HepG2 (cell line): Measurements from ENCODE around the gene VPS26A. TPM values are rescaled to one million over a fixed set of nuclear protein-coding genes. Genes with fewer than 3 reads are reported as not detected.

ENCODE experiments used
- ATAC-seq: fragments of 200-7000 bp; cut with Tn5 transposase; 3 replicates; pipeline ENCODE4 v1.9.1; 2020; ENCODE audit warnings: mild to moderate bottlenecking, moderate library complexity
- BruUV-seq: library from RNA; stranded (reverse); fragments of 400-500 nt; replicated peaks from 2 replicates; lab custom pipeline; 2021; lab: Mats Ljungman, UMichigan
- CTCF ChIA-PET: fragments of 300-600 bp; formaldehyde crosslinking; extraction: SDS; loops from one replicate; lab custom pipeline; 2021; ENCODE audit warnings: low total read pairs, inconsistent platforms, low intra/inter-chr PET ratio; lab: Yijun Ruan, JAX
- POLR2A ChIA-PET: fragments of 350-600 bp; sonication (Branson Sonifier 250); formaldehyde crosslinking; loops from one replicate; lab custom pipeline; 2020; ENCODE audit warnings: antibody characterized with exemption, inconsistent platforms; lab: Yijun Ruan, JAX
- DNase-seq: peaks from one replicate; pipeline ENCODE4 v3.0.0-alpha.2; 2015; ENCODE audit warnings: low spot score
- FAIRE-seq: peaks from 3 replicates; lab custom pipeline; 2011; peaks lifted over from hg19 to GRCh38; lab: Jason Lieb, UNC
- H2AFZ ChIP-seq: one replicate; pipeline ENCODE4 v1.6.1; 2011; ENCODE audit warnings: low read length, inconsistent platforms
- H3K27ac ChIP-seq: fragments of 300-600 bp; 3 replicates; pipeline ENCODE4 v1.8.0; 2011; ENCODE audit warnings: mixed run types, mild to moderate bottlenecking, mixed read lengths, low read length, inconsistent platforms; ENCODE audit not compliant: insufficient read depth; ENCODE audit errors: extremely low read length
- H3K27me3 ChIP-seq, 2 experiments: fragments of 200-600 bp in 1 of 2; 2 replicates in 1 of 2; 3 replicates in 1 of 2; pipeline versions ENCODE4 v1.6.0 to v1.8.0; 2011; ENCODE audit warnings: low read length in 2 of 2, mild to moderate bottlenecking in 2 of 2, moderate library complexity in 2 of 2, inconsistent platforms in 1 of 2; ENCODE audit not compliant: insufficient read depth in 2 of 2, control insufficient read depth in 1 of 2
- H3K36me3 ChIP-seq, 2 experiments: fragments of 200-600 bp in 1 of 2; replicated peaks in 1 of 2; 2 replicates in 1 of 2; 3 replicates in 1 of 2; pipeline versions ENCODE4 v1.5.1 to v1.8.0; 2011; ENCODE audit warnings: low read length in 2 of 2, inconsistent platforms in 1 of 2; ENCODE audit not compliant: insufficient read depth in 2 of 2, control insufficient read depth in 1 of 2
- H3K4me1 ChIP-seq: 2 replicates; pipeline ENCODE4 v1.5.1; 2012; ENCODE audit warnings: low read length, inconsistent platforms; ENCODE audit not compliant: insufficient read depth
- H3K4me2 ChIP-seq: 2 replicates; pipeline ENCODE4 v1.6.0; 2011; ENCODE audit warnings: low read depth, low read length, inconsistent platforms
- H3K4me3 ChIP-seq, 3 experiments: fragments of 200-600 bp in 1 of 3; sonication (generic), shearing (Covaris generic) in 1 of 3; replicated peaks in 1 of 3; 2 replicates each; pipeline ENCODE4 v1.5.1; 2011 to 2016; ENCODE audit warnings: low read length in 3 of 3, inconsistent platforms in 2 of 3, low read depth in 2 of 3, mild to moderate bottlenecking in 2 of 3, control low read depth in 1 of 3, mixed read lengths in 1 of 3; ENCODE audit not compliant: insufficient read depth in 1 of 3
- H3K79me2 ChIP-seq: one replicate; pipeline ENCODE4 v1.6.1; 2011; ENCODE audit warnings: low read length, inconsistent platforms; ENCODE audit not compliant: insufficient read depth
- H3K9ac ChIP-seq: 2 replicates; pipeline ENCODE4 v1.6.0; 2011; ENCODE audit warnings: mild to moderate bottlenecking, low read depth, low read length, inconsistent platforms; ENCODE audit not compliant: insufficient read depth
- H3K9me3 ChIP-seq: 2 replicates; pipeline ENCODE4 v1.5.1; 2012; ENCODE audit warnings: mild to moderate bottlenecking, low read length
- H4K20me1 ChIP-seq: 2 replicates; pipeline ENCODE4 v1.6.0; 2011; ENCODE audit warnings: inconsistent platforms, mild to moderate bottlenecking, low read length, moderate library complexity; ENCODE audit not compliant: insufficient read depth
- ARNTL ChIP-seq: sonication (generic); formaldehyde crosslinking; IDR thresholded peaks from 2 replicates; pipeline ENCODE4 v1.4.0; 2020; ENCODE audit warnings: mild to moderate bottlenecking, missing genetic modification reagents
- ATF5 ChIP-seq: sonication (generic); formaldehyde crosslinking; IDR thresholded peaks from 2 replicates; pipeline ENCODE4 v1.4.0; 2020; ENCODE audit warnings: mild to moderate bottlenecking, low read depth, missing genetic modification reagents
- CHD4 ChIP-seq: fragments of 200-600 bp; sonication (generic); IDR thresholded peaks from 2 replicates; pipeline ENCODE4 v1.7.0; 2017; ENCODE audit warnings: mild to moderate bottlenecking, low read length, borderline replicate concordance
- CTCF ChIP-seq: sonication (generic); formaldehyde crosslinking; IDR thresholded peaks from 2 replicates; pipeline ENCODE4 v1.5.0; 2020; ENCODE audit warnings: mild to moderate bottlenecking, missing genetic modification reagents, moderate library complexity
- GABPA ChIP-seq, 2 experiments: IDR thresholded peaks; 2 replicates each; pipeline ENCODE4 v1.6.1; 2011 to 2016; ENCODE audit warnings: low read depth in 2 of 2, low read length in 1 of 2, missing biosample characterization in 1 of 2, missing genetic modification characterization in 1 of 2
- KDM1A ChIP-seq: IDR thresholded peaks from 2 replicates; pipeline ENCODE4 v1.6.1; 2016; ENCODE audit warnings: missing compliant biosample characterization
- KDM4B ChIP-seq: sonication (generic); formaldehyde crosslinking; IDR thresholded peaks from 2 replicates; pipeline ENCODE4 v1.4.0; 2020; ENCODE audit warnings: missing genetic modification reagents
- MEIS2 ChIP-seq: sonication (generic); formaldehyde crosslinking; IDR thresholded peaks from 2 replicates; pipeline ENCODE4 v1.9.0; 2021; ENCODE audit warnings: mild to moderate bottlenecking, missing genetic modification reagents
- NONO ChIP-seq, 2 experiments: fragments of 450-650 bp in 1 of 2; sonication (generic) in 1 of 2; formaldehyde crosslinking in 1 of 2; IDR thresholded peaks in 1 of 2; conservative IDR thresholded peaks in 1 of 2; 2 replicates each; pipeline versions ENCODE4 v1.6.1 to v1.8.0; 2017 to 2022; ENCODE audit warnings: mild to moderate bottlenecking in 1 of 2, missing genetic modification reagents in 1 of 2, moderate library complexity in 1 of 2
- RELA ChIP-seq: sonication (generic); formaldehyde crosslinking; IDR thresholded peaks from 2 replicates; pipeline ENCODE4 v1.4.0; 2020; ENCODE audit warnings: missing genetic modification reagents
- SMC3 ChIP-seq: IDR thresholded peaks from 2 replicates; pipeline ENCODE4 v1.6.1; 2011; ENCODE audit warnings: low read length, improper control_type of control experiment
- SNRNP70 ChIP-seq: fragments of 200-400 bp; formaldehyde crosslinking; IDR thresholded peaks from 2 replicates; pipeline ENCODE4 v1.6.1; 2017; ENCODE audit warnings: mild to moderate bottlenecking, low read depth, low read length, moderate library complexity
- STAG1 ChIP-seq: sonication (generic); formaldehyde crosslinking; IDR thresholded peaks from 2 replicates; pipeline ENCODE4 v1.4.0; 2020; ENCODE audit warnings: missing genetic modification reagents
- TAF15 ChIP-seq: fragments of 200-400 bp; formaldehyde crosslinking; IDR thresholded peaks from one replicate; pipeline ENCODE4 v1.6.1; 2018; ENCODE audit warnings: mild to moderate bottlenecking, low read depth, low read length; ENCODE audit not compliant: poor library complexity, severe bottlenecking
- TRIM22 ChIP-seq: fragments of 450-650 bp; IDR thresholded peaks from 2 replicates; pipeline ENCODE4 v1.6.1; 2017
- ZMYM3 ChIP-seq: sonication (generic); formaldehyde crosslinking; IDR thresholded peaks from 2 replicates; pipeline ENCODE4 v1.5.1; 2020; ENCODE audit warnings: mild to moderate bottlenecking, missing genetic modification reagents
- ZNF317 ChIP-seq: sonication (generic); formaldehyde crosslinking; IDR thresholded peaks from 2 replicates; pipeline ENCODE4 v1.5.0; 2020; ENCODE audit warnings: mild to moderate bottlenecking, missing genetic modification reagents
- ZNF530 ChIP-seq: sonication (generic); formaldehyde crosslinking; IDR thresholded peaks from 2 replicates; pipeline ENCODE4 v1.5.0; 2020; ENCODE audit warnings: low read depth, mild to moderate bottlenecking, missing genetic modification reagents
- ZNF572 ChIP-seq: sonication (generic); formaldehyde crosslinking; IDR thresholded peaks from 2 replicates; pipeline ENCODE4 v1.5.1; 2020; ENCODE audit warnings: mild to moderate bottlenecking, missing genetic modification reagents
- ZNF629 ChIP-seq: sonication (generic); formaldehyde crosslinking; conservative IDR thresholded peaks from 2 replicates; pipeline ENCODE4 v1.5.0; 2020; ENCODE audit warnings: missing genetic modification reagents
- ZNF850 ChIP-seq: sonication (generic); formaldehyde crosslinking; conservative IDR thresholded peaks from 2 replicates; pipeline ENCODE4 v1.9.0; 2021; ENCODE audit warnings: mild to moderate bottlenecking, missing genetic modification reagents
- ZNF879 ChIP-seq: sonication (generic); formaldehyde crosslinking; IDR thresholded peaks from 2 replicates; pipeline ENCODE4 v1.8.1; 2023; ENCODE audit warnings: missing genetic modification reagents
- WGBS: methylation state at CpG from one replicate; pipeline ENCODE4 v1.1.6; 2017; ENCODE audit warnings: low lambda C conversion rate; 5-methylcytosine and 5-hydroxymethylcytosine counted together
- in situ Hi-C: cut with HindIII; loops from 2 replicates; pipeline ENCODE4 v1.10.0; 2017; ENCODE audit warnings: low pct_unique_long_range_greater_than_20kb; ENCODE audit not compliant: extremely low pct_ligation_motif_present
- intact Hi-C: fragments of 100-400 bp; cut with micrococcal nuclease; formaldehyde crosslinking; loops from one replicate; pipeline ENCODE4 v1.10.0; 2022; ENCODE audit not compliant: unreplicated experiment
- polyA plus RNA-seq, 8 experiments: library from polyadenylated mRNA; depleted of rRNA in 3 of 8; stranded (reverse) in 7 of 8; unstranded in 1 of 8; fragments of >200 nt; fragmentation: Illumina TruSeq in 4 of 8; extraction: Trizol in 4 of 8; gene quantifications; 2 replicates each; pipeline versions ENCODE4 v1.2.1 to v1.2.3, GENCODE V29; 2011 to 2016; ENCODE audit warnings: low read depth in 4 of 8, missing spikeins in 1 of 8, mixed read lengths in 1 of 8; ENCODE audit not compliant: insufficient read depth in 1 of 8
- total RNA-seq, 5 experiments: library from RNA; depleted of rRNA; stranded (reverse); fragments of >200 nt; fragmentation: Illumina TruSeq; extraction: Trizol; gene quantifications; 2 replicates each; pipeline ENCODE4 v1.2.3, GENCODE V29; 2016; ENCODE audit warnings: low read depth in 1 of 5

VPS26A gene
- total and polyA plus RNA-seq, 2 of the 13 experiments (the other 11 are each of a cell fraction or from before 2014, with no cell fraction given), result 12.9 to 32.6 TPM

- peak; percentile 71 for ATAC-seq
- Histone ChIP-seq H4K20me1 (no peaks in the 10 kb centered on the region), H3K4me3 (no peak overlapping the region), H3K36me3 (no peaks in the 10 kb centered on the region), H3K9me3 (no peaks in the 10 kb centered on the region), H3K27ac (no peak overlapping the region), H3K9ac (no peak overlapping the region), H3K79me2 (no peaks in the 10 kb centered on the region), H3K4me2 (no peak overlapping the region), H2AFZ (no peak overlapping the region), H3K27me3 (no peaks in the 10 kb centered on the region; a peak in 1 of 5 replicates), H3K4me1 (0 out of 2 replicates have a peak, but pooled peaks cover 9% of the 10 kb centered on the region)
- FAIRE-seq, result no peak
- TF ChIP-seq ZNF879 (CRISPR knock-in tag), result no peak
- TF ChIP-seq CTCF (CRISPR knock-in tag), result peak; percentile 61
- TF ChIP-seq SMC3, result peak; percentile 22; the same call in 1 of the 2 replicates
- peak; percentile 94 for TF ChIP-seq ZNF629 (CRISPR knock-in tag)
- TF ChIP-seq TAF15, result no peak
- TF ChIP-seq CHD4, result peak; percentile 36; the same call in 1 of the 2 replicates
- TF ChIP-seq ZNF530, result no peak
- TF ChIP-seq KDM1A (CRISPR knock-in tag), result 0 out of 2 replicates have a peak, but pooled peaks have one; percentile 48
- TF ChIP-seq GABPA (IDR thresholded peaks at IDR 0.05; ENCODE audit: low read depth, low read length), result no peak
- TF ChIP-seq GABPA (CRISPR knock-in tag; IDR thresholded peaks at IDR 0.05; ENCODE audit: low read depth), result no peak
- no peak for TF ChIP-seq TRIM22
- TF ChIP-seq MEIS2 (CRISPR knock-in tag), result no peak
- no peak for TF ChIP-seq ZNF850 (CRISPR knock-in tag)
- no peak for TF ChIP-seq NONO (IDR thresholded peaks at IDR 0.05)
- no peak for TF ChIP-seq NONO (CRISPR knock-in tag; conservative IDR thresholded peaks at IDR 0.05)
- no peak for TF ChIP-seq ATF5
- peak; percentile 61 for TF ChIP-seq ZMYM3
- no peak for TF ChIP-seq ZNF317
- TF ChIP-seq STAG1 (CRISPR knock-in tag), result peak; percentile 52
- no peak for TF ChIP-seq SNRNP70
- no peak for TF ChIP-seq ARNTL (CRISPR knock-in tag)
- no peak for TF ChIP-seq ZNF572 (CRISPR knock-in tag)
- TF ChIP-seq KDM4B (CRISPR knock-in tag), result no peak
- TF ChIP-seq RELA (CRISPR knock-in tag), result no peak
- ChIA-PET POLR2A (no interaction called here), CTCF (interaction anchor here (1.5 to 2.3 kb wide), 2 partner anchors 89 to 106 kb away, joined by 4 to 18 read pairs; partner anchors contain the start of gene KIFBP)
- intact Hi-C loops (loop anchor here (1.0 to 5.0 kb wide), 3 partner anchors 89 to 137 kb away; partner anchors contain the start of gene DDX21), in situ Hi-C loops (loop anchor here (5.0 kb wide), 1 partner anchor 87 kb away; no protein-coding TSS in a partner anchor)
- DNase-seq, result peak; percentile 9
- no TSS peak for BruUV-seq
- whole genome bisulfite sequencing, result 39% methylated on average over 1 of the region's 1 CpG
These were observed 30.0 kb upstream of the VPS26A start for GRCh38 chr10:69093933-69094332.
